GM18498 (cell line): ENCODE results near the gene INO80C.

Source experiments
- ATAC-seq: cut with Tn5 transposase; IDR thresholded peaks from one replicate; pipeline ENCODE4 v1.9.1; 2021; ENCODE audit warnings: mild to moderate bottlenecking, moderate library complexity; ENCODE audit not compliant: unreplicated experiment

INO80C gene

DNA sequence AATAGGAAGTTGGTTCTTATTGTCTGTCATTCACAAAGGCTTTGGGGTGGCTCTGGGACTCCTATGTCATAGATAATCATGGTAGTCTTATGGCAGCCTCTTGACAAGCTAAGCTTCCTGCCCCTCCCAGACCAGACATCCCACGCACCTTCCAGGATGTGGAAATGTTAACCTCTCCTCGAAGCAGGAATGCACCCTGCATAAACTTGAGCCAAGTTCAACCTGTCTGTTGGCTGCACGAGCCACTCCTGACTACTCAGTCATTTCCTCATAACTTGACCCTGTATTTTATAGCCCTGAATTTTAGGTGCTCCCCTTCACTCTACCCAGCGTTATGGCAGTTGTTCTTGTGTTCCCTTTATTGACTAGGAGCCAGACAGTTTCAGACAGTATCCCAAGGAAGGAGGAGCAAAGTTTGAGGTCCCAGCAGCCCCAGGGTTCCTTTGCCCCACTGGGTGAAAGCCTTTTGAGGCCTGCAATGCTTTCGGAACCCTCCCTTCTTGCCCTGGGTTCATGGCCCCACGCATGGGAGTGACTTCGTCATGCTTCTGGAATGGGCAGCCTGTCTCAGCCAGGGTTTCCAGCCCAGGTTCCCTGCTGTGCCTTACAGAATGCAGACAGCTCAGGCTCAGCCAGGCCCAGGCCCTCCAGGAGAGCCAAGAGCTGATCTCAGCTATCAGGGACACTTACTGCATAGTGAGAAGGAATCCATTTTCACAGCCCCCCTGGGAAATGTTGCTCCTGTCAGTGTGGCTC lies 15.6 kb upstream of the INO80C start:
- ATAC-seq: no peak

DNA sequence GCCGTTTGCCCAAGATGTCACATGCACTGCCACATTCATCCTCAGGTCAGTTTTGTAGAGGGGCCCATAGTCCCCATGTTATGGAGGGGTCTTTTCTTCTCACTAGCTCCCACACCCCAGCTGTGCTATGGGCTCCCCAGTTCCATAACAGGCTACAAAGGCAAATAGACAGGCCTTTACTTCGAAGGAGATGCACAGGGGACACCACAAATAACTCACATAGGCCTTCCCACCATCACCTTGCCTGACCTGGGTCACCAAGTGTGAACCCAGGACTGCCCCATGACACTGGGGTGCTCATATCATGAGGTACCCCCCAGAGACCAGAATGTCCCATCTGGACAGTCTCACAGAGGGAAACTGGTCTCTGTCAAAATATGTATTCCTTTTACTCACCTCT lies 15.0 kb upstream of the INO80C start:
- no peak for ATAC-seq

DNA sequence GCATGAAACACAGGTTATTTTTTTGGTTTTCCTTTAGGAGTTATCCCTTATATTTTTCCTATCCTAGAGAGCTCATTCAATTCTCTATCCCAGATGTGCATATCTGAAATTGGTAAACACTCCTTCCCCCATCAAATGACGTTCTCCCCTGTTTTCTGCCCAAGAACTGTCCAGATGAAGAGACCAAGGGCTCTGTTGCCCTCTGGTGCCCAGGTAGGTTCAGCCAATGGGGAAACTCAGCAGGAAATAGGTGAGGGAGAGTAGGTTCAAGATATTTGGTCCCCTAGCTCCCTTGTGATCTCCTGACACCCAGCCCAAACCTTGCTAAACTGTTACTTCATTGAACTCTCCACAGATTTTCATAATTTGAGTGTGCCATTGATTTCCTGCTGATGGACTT lies 14.1 kb upstream of the INO80C start:
- ATAC-seq: peak; percentile 16

DNA sequence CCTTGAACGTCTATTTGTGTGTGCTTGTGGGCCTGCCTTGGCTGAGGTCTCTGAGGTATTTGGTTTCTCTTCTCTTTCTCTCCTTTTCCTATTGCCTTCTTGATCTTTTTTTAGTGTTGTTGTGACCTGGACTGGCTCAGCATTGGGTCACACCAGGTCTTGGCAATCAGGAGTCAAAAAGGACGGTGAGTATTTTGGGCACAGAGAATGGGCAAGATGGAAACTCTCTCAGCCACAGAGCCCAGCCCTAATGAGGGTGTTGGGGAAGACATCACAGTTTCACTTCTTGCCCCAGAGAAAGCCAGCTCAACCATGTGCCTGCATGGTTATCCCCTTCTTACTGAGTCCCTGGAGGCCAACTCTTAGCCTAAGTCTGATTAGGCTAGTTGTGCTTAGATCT lies 13.7 kb upstream of the INO80C start:
- peak; percentile 92 for ATAC-seq

DNA sequence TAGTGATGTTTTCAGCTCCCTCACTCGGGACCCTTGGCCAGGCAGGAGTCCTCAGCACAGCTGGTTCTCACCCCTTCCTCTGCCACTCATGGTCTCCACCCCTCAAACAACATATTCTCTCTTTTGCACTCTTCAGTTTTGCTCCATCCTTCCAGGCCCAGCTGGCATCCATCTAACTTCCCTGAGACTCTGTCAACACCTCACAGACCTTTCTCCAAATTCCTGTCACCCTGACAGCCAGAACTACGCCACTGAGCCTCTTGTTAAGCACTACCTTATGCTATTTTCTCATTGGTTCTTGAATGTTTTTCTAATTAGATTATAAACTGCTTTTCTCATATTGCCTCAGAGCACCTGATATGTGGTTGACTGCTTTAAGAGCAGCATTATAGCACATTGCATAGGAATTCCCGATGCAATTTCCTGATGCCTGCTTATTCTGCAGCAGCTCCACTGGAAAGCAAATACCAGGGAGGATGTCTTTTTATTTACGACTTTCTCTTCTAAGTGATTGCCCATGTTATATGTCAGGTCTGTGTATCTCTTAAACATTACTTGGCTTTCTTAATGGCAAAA lies 12.4 kb upstream of the INO80C start:
- no peak for ATAC-seq

DNA sequence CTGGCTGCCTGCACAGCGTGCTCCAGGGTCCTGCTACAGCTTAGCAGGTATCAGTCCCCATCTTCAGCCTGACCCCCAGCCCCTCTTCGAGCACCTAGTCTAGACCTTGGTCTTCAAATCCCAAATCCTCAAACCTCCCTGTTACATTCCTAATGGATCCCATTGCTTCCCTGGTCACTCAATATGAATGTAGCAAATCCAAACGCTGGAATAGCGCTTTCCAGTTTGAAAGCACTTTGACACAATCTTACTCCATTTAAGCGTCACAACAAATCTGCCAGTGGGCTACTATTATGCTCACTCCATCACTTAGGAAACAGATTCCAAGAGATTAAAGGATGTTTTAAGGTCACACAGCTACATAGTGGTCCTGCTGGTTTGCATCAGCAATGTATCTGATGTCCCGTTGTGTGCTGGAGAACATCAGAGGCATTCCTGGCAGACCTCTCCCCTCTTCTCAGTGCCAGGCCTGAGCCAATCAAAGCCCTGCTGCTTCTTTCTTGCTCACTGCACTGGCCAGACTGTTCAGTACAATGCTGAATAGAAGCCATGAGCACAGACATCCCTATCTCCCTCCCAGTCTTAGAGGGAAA lies 11.1 kb upstream of the INO80C start:
- no peak for ATAC-seq

DNA sequence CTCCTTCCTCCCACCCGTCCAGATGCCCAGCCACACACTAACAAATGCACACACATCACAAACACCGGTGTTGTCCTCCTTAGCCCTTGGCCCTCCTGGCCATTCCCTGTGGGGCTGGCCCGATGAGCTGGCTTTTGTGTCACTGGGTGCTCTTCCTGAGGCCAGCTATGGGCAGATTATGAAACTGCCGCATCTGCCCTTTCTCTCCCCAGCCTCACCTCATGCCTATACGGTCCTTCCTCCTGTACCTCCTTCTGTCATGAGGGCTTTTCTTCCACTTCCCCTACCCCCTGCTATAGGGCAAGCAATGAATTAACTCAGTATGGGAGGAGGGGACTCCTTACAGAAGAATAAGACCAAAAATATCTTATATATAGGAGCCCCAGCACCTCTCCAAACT lies 10.3 kb upstream of the INO80C start:
- ATAC-seq: no peak

DNA sequence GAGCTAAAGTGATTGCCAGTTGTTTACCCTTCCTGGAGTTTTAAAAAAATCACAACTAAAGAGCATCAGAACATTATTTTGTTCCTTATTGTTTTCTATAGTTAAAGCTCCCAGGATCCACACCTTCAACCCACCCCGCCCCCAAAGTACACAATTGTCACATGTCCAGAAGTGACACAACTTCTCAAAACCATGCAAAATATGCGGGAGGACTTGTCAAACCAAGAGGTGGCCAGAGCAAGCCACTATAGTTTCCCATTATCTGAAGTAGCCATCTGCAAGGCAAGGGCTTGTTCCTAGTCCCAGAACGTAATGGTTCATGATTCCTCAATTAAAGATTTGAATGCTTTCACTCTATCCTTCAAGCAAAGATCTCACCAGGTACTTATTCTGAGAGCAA lies 9.9 kb upstream of the INO80C start:
- no peak for ATAC-seq

DNA sequence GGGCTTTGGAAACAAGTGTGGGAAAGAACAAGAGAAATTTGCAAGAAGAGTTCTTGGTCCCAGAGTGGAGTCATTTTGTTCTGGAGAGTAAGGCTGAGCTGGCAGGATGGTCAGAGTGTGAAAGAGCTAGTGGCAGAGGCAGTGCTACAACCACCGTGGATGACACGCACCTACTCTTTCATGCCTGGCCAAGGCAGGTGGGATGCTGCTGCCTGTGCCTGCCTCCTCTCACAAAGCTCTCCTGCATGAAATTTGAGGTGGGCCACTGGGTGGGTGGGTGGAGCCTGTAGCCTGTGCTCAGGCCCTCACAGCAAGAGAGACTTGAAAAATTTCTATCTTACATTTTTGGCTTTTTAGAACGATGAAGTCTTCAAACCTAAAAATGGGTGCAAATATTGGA lies 9.4 kb upstream of the INO80C start:
- no peak for ATAC-seq

DNA sequence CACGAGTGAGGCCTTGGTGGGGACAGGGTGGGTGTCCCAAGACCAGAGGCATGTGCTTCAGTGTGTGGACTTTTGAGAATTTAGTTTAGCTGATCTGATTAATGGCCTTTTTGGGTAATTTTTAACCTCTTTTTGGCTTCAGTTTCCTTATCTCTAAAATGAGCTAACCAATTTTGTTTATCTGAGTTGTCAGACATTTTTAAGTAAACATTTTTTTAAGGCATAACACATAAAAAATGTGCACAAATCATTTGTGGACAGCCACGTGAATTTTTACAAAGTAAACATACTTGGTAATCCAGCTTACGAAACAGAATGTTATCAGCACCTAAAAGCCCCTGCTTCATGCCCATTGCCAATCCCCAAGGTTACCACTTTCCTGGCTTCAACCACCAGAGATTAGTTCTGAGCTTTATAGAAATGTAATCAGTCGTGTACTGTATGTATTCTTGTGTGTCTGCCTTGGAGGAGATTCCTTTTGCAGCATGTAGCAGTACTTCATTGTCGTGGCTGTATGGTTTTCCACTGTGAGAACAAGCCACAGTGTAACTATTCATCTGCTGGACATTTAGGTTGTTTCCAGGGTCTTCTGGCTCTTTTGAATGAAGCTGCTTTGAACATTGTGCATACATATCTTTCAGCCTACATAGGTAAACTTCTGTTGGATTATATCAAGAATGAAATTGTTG lies 8.4 kb upstream of the INO80C start:
- ATAC-seq: no peak

DNA sequence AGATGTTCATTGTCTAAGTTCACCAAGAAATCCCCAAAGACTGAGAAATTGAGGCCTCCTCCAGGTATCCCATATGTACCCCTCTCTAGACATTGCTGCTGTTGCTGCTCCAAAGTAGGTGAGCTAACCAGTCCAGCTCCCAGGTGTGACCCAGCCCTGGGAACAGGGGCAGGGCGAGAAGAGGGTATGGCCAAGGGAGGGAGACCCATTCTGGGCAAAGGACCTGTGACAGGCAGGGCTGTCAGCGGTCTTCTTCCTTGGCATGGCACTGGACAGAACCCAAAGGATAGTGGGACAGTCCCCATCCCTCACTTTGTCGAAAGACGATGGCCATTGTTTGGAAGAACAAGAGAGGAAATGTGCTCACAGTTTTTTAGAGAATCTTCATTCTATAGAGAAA lies 7.2 kb upstream of the INO80C start:
- ATAC-seq: no peak

DNA sequence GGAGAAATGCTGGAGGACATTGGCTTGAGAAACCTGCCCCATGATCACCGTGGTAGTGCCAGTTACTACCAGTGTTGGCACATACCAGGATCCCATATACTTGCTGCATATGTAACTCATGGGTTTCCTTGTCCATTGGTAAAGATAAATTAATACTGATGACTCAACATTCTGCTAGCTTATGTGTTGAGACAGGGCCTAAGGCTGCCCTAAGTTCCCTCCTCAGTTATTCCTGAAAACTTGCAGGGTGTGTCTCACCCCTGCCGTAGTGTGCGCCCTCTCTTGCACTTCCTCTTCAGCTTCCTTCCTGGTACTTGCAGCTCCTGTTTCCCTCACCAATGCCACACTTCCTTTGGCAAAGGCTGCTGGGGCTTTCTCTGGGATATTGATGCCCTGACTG lies 4.3 kb upstream of the INO80C start:
- no peak for ATAC-seq

DNA sequence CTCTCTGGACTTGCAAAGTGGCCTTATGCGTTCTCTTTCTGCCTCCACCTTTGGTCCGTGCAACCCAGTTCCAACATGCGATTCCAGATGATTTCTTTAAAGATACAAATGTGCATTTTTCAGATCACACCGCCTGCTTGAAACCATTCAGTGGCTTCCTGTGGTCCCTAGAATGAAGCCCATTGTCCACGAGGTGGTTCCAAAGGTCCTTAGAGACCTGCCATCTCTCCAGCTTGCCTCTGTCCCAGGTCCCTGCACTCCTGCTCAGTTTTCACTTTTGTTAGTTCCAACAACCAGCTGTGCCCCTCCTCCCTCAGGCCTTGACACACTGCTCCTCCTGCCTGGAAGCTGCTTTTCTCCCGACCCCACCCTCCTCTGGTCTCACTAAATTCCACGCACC lies 3.6 kb upstream of the INO80C start:
- ATAC-seq: no peak

DNA sequence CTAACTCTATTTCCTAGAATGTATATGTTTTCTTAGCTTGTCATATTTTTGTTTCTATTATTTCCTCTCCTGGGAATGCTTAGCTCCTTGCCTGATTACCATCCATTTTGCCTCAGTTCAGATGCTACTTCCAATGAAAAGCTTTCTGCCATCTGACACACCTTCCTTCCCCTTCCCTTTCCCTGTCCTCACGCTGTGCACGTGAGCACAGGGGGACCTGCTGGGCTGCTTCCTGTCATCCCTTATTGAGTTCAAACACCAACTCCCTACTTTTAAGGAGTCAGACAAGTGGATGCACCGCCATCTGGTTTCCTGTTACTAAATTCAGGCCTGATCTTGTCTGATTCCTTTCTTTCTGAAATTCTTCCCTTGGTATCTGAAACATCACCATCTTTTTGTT lies 2.4 kb upstream of the INO80C start:
- ATAC-seq: no peak

DNA sequence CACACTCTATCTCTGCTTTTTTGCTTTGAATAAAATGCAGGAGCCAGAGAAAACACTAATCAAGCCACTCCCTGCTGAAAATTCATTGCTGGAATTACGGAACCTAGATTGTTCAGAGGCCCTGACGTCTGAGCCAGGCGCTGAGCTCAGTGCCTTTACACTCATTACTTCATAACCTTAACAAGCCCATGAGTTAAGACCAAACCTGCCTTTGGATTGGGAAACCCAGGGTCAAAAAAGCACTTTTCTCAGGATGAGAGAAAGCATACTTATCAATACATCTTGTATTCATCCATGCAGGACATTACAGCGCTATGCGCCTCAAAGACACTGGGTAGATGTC lies 762 bp downstream of the INO80C start:
- peak; percentile 18 for ATAC-seq

DNA sequence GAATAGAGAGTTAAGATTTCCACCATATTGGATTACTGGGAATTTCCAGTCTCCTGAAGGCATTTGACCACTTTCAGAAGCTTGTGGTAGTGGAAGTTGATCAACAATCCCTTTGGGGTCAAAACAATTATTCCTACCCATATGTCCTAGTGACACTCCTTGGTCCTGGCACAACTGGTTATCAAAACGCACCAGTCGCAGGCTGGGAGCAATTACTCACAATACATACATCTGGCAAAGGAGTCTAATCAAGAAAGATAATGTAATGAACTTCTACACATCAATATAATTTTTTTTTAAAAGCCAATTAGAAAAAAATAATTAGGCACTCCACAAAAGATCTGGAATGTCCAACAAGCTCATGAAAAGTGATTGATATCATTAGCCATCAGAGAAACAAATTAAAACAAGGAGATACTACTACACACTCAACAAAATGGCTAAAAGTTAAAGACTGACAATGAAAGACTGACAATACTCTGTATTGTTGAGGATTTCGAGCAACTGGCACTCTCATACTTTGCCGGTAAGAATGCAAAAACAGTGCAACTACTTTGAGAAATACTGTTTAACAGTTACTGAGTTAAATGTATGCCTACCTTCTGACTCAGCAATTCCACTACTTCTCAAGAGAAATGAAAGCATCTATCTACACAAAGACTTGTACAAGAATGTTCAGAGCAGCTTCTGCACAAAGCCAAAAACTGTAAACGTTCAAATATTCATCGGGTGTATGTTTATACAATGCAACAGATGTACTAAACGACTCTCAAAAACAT lies 2.0 kb downstream of the INO80C start:
- ATAC-seq: no peak

DNA sequence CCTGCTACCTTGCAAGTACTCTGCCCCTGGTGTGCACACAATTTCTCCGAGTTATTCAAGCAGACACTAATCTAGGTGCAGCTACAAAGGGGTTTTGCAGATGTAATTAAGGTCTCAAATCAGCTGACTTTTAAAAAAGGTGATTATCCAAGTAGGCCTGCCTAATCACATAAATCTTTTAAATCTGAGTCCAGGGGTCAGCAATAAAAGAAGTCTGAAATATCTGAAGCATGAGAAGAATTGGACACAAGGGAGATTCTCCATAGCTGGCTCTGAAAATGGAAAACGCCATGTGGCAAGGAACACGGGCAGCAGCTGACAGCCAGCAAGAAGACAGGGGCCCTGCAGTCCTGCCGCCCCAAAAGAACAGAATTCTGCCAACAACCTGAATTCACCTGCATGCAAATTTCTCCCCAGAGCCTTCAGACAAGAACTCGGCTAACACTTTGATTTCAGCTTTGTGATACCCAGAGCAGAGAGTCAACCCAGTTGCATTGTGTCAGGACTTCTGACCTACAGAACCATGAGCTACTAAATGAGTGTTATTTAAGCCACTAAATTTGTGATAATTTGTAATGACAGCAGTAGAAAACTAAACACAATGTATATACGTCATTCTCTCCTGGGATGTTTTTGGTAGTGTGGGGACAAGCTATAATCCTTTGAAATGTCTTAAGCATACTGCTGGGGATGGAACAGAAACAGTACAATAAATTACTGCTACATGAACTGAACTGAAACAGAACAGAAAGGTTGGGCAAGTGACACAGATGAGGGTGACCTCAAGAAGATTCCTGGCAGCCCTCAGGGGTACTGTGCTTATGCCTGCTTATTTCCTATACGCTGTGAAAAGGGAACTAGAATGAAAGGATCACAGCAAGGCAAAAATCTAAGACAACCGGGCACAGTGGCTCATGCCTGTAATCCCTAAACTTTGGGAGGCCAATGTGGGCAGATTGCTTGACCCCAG lies 3.2 kb downstream of the INO80C start:
- ATAC-seq: no peak

DNA sequence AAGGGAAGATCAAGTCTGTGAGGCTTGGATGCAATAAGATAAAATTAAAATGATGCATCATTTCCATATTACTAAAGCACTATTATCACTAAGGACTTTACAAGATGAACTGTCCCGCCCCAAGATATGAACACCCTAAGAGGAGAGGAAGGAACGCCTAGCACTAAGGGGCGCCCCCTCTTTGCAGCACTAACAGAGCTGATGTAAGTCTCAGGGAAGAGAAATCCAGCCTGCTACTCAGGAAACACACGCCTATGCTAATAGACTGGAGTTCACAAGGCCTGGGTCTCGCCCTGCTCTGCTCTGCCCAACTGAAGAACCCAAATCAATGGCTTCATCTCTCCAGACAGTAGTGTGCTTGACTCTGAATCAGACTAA lies 6.1 kb downstream of the INO80C start:
- no peak for ATAC-seq

DNA sequence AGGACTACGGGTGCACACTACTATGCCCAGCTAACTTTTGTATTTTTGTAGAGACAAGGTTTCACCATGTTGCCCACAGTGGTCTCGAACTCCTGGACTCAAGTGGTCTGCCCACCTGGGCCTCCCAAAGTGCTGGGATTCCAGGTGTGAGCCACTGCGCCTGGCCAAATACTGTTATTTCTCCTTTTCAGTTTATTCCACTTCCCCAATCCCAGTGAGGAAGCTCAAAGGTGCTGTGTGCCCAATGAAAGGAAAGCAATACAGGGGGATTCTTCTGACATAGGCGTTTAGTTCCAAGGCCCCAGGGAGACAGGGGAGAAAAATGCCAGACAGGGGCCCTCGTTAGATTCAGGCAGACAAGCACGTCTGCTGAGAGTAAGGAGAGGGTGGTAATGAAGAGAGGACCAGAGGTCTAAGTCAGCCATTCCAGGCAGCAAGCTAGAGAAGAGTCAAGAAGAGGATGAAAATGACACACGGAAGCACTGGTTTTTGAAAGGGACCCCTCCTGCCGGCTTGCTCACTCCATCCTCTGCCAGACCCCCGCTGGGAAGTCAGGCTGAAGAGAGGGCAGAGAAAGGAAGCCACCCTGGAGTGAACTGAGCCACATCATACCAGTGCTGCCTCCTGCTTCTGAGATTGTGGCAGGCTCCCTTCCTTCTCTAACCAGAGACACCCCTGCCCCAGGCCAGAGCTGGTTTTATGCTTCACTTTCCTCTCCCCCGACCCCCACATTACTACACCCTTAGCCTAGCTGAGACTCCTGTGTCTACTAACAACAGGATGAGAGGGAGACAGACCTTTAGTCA lies 6.7 kb downstream of the INO80C start:
- ATAC-seq: no peak
